Measurements from ENCODE around the gene ARPP21. TPM values are rescaled to one million over a fixed set of nuclear protein-coding genes. Genes with fewer than 3 reads are reported as not detected.

The ARPP21 gene
- total RNA-seq, 1 donor from 2014 or later: 3.5 TPM

GRCh38 chr3:35727179-35727578 is 87.9 kb downstream of the ARPP21 start:
- Mint-ChIP-seq H3K36me3 (no peaks in the 10 kb centered on the region), H3K4me1 (ENCODE audit: unreplicated experiment) (no peaks in the 10 kb centered on the region), H3K27me3 (peaks cover 36% of the 10 kb centered on the region), H3K27ac (no peak overlapping the region), H3K4me3 (no peak overlapping the region), H3K9me3 (no peaks in the 10 kb centered on the region)
- no peak for DNase-seq (ENCODE audit: extremely low spot score, unreplicated experiment)
- TF ChIP-seq CTCF (conservative IDR thresholded peaks at IDR 0.05): no peak

GRCh38 chr3:35733341-35733740 is 94.0 kb downstream of the ARPP21 start:
- peaks cover 67% of the 10 kb centered on the region for H3K27me3 Mint-ChIP-seq
- H3K27ac Mint-ChIP-seq: no peak overlapping the region
- H3K4me1 Mint-ChIP-seq (ENCODE audit: unreplicated experiment): no peaks in the 10 kb centered on the region
- no peaks in the 10 kb centered on the region for H3K36me3 Mint-ChIP-seq
- no peak overlapping the region for H3K4me3 Mint-ChIP-seq
- no peak for TF ChIP-seq CTCF (conservative IDR thresholded peaks at IDR 0.05)
- no peak for DNase-seq (ENCODE audit: extremely low spot score, unreplicated experiment)
- H3K9me3 Mint-ChIP-seq: no peaks in the 10 kb centered on the region

GRCh38 chr3:35733864-35734263 is 94.5 kb downstream of the ARPP21 start:
- no peaks in the 10 kb centered on the region for H3K9me3 Mint-ChIP-seq
- no peak overlapping the region for H3K27ac Mint-ChIP-seq
- TF ChIP-seq CTCF (conservative IDR thresholded peaks at IDR 0.05): no peak
- peaks cover 2% of the 10 kb centered on the region for H3K4me1 Mint-ChIP-seq (ENCODE audit: unreplicated experiment)
- no peak for DNase-seq (ENCODE audit: extremely low spot score, unreplicated experiment)
- no peaks in the 10 kb centered on the region for H3K36me3 Mint-ChIP-seq
- H3K27me3 Mint-ChIP-seq: peaks cover 73% of the 10 kb centered on the region
- no peak overlapping the region for H3K4me3 Mint-ChIP-seq

DNA sequence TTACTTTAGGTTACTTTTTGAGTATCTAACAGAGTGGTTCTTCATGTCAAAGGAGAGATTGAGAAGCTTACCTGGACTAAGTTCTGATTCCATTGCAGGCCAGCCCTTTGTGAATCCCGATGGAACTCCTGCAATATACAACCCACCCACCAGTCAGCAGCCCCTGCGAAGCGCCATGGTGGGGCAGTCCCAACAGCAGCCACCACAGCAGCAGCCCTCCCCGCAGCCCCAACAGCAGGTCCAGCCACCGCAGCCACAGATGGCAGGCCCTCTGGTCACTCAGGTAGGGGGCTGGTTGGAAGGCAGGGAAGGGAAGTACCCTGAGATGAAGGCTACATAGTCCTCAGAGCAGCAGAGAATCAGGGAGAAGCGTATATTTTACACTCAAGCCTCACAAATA is 97.8 kb downstream of the ARPP21 start:
- DNase-seq (ENCODE audit: extremely low spot score, unreplicated experiment): no peak
- H3K36me3 Mint-ChIP-seq: no peaks in the 10 kb centered on the region
- peaks cover 67% of the 10 kb centered on the region for H3K27me3 Mint-ChIP-seq
- TF ChIP-seq CTCF (conservative IDR thresholded peaks at IDR 0.05): no peak
- H3K27ac Mint-ChIP-seq: no peak overlapping the region
- H3K4me1 Mint-ChIP-seq (ENCODE audit: unreplicated experiment): peaks cover 17% of the 10 kb centered on the region
- H3K9me3 Mint-ChIP-seq: no peaks in the 10 kb centered on the region
- no peak overlapping the region for H3K4me3 Mint-ChIP-seq

GRCh38 chr3:35737527-35737926 is 98.2 kb downstream of the ARPP21 start:
- no peak for TF ChIP-seq CTCF (conservative IDR thresholded peaks at IDR 0.05)
- H3K9me3 Mint-ChIP-seq: no peaks in the 10 kb centered on the region
- H3K4me1 Mint-ChIP-seq (ENCODE audit: unreplicated experiment): peaks cover 17% of the 10 kb centered on the region
- no peaks in the 10 kb centered on the region for H3K36me3 Mint-ChIP-seq
- H3K4me3 Mint-ChIP-seq: no peak overlapping the region
- H3K27ac Mint-ChIP-seq: no peak overlapping the region
- DNase-seq (ENCODE audit: extremely low spot score, unreplicated experiment): no peak
- peaks cover 64% of the 10 kb centered on the region for H3K27me3 Mint-ChIP-seq

Data from type B pancreatic cell (in vitro differentiated cells).